Epithelial cell of proximal tubule (primary cell): ENCODE results near the gene GMNN. TPM values are rescaled to one million over a fixed set of nuclear protein-coding genes. Genes with fewer than 3 reads are reported as not detected.
"Not testable (repeated sequence)": the region's sequence is repeated elsewhere in the genome, so short reads cannot be mapped to it uniquely, and the experiment has no call there.

ENCODE experiments used
- DNase-seq: peaks from one replicate; pipeline ENCODE4 v3.0.0-alpha.2; 2011; ENCODE audit warnings: low read depth
- H3K4me3 ChIP-seq: 2 replicates; pipeline ENCODE4 v1.5.1; 2011; ENCODE audit warnings: low read depth, mild to moderate bottlenecking, low read length
- total RNA-seq: library from RNA; depleted of rRNA; stranded (reverse); fragments of >200 nt; gene quantifications from 2 replicates; pipeline ENCODE4 v1.2.3, GENCODE V29; 2015
- TF ChIP-seq, protein P1 (sequence below): conservative IDR thresholded peaks from 2 replicates; pipeline ENCODE4 v1.5.1; 2012; ENCODE audit warnings: low read depth, mild to moderate bottlenecking, low read length

GMNN gene
- 65.3 and 88.4 TPM in 2 replicates for total RNA-seq

DNA sequence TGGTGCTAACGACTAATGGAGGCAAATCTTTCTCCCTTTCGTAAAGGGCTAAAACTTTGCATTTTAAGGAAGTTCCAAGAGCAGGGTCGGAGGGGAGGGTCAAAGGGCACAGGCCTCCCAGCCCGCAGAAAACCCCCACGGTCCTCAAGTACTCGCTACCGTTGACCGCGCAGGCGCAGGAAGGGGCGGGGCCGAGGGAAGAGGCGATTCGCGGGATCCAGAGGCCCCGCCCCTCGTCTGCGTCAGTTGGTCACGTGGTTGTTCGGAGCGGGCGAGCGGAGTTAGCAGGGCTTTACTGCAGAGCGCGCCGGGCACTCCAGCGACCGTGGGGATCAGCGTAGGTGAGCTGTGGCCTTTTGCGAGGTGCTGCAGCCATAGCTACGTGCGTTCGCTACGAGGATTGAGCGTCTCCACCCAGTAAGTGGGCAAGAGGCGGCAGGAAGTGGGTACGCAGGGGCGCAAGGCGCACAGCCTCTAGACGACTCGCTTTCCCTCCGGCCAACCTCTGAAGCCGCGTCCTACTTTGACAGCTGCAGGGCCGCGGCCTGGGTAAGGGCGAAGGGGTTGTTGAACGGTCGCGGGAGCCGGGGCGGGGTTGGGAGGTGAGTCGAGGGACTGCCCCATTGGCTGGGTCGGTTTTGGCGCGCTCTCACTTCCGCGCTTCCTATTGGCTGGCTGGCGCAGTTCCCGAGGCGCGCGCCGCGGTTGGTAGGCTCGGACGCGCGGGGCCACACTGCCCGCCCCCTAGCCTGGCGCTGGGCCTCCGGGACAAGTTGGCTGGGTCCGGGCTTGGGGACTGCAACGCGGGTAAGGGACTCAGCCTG, at the start of gene GMNN:
Gene GMNN (plus strand): TSS at position 242 of the 824 bp plus-strand sequence. CDS start 2,310 bp downstream, outside the sequence.
- TF ChIP-seq, protein P1, sequence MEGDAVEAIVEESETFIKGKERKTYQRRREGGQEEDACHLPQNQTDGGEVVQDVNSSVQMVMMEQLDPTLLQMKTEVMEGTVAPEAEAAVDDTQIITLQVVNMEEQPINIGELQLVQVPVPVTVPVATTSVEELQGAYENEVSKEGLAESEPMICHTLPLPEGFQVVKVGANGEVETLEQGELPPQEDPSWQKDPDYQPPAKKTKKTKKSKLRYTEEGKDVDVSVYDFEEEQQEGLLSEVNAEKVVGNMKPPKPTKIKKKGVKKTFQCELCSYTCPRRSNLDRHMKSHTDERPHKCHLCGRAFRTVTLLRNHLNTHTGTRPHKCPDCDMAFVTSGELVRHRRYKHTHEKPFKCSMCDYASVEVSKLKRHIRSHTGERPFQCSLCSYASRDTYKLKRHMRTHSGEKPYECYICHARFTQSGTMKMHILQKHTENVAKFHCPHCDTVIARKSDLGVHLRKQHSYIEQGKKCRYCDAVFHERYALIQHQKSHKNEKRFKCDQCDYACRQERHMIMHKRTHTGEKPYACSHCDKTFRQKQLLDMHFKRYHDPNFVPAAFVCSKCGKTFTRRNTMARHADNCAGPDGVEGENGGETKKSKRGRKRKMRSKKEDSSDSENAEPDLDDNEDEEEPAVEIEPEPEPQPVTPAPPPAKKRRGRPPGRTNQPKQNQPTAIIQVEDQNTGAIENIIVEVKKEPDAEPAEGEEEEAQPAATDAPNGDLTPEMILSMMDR, result no peak
- peak within 1 kb of the TSS; percentile 68 for H3K4me3 ChIP-seq
- DNase-seq, result no peak

DNA sequence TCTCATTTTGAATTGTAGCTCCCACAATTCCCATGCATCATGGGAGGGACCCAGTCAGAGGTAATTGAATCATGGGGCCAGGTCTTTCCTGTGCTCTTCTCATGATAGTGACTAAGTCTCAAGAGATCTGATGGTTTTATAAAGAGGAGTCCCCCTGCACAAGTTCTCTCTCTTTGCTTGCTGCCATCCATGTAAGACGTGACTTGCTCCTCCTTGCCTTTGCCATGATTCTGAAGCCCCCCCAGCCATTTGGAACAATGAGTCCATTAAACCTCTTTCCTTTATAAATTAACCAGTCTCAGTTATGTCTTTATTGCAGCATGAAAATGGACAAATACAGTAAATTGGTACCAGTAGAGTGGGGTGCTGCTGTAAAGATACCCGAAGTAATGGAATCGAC, 44.1 kb upstream of the GMNN start:
- not testable (repeated sequence) for DNase-seq, H3K4me3 ChIP-seq

DNA sequence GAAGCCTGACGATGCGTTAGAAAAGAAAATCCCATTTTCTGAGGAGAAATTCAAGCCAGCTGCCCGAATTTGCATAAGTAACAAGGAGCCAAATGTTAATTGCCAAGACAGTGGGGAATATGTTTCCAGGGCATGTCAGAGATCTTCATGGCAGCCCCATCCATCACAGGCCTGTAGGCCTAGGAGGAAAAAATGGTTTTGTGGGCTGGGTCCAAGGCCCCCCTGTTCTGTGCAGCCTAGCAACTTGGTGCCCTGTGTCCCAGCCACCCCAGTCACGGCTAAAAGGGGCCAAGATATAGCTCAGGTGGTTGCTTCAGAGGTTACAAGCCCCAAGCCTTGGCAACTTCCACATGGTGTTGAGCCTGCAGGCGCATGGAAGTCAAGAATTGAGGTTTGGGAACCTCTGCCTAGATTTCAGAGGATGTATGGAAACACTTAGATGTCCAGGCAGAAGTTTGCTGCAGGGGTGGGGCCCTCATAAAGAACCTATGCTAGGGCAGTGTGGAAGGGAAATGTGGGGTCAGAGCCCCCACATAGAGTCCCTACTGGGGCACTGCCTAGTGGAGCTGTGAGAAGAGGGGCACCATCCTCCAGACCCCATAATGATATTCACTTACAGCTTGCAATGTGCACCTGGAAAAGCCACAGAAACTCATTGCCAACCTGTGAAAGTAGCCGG, 43.1 kb upstream of the GMNN start:
- not testable (repeated sequence) for H3K4me3 ChIP-seq, DNase-seq

DNA sequence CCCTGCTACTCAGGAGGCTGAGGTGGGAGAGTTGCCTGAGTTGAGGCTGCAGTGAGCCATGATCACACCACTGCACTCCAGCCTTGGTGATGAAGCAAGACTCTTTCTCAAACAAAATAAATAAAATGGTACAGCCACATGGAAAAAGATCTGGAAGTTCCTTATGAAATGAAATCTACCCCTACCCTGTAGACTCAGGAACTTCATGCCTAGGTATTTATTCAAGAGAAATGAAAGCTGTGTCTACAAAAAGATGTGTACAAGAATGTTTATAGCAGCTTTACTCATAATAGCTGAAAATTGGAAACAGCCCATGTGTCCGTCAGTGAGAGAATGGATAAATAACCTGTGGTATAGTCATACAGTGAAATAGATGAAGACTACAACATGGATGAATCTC, 40.6 kb upstream of the GMNN start:
- no peak overlapping the region for H3K4me3 ChIP-seq
- TF ChIP-seq, protein P1, result no peak
- DNase-seq, result no peak

DNA sequence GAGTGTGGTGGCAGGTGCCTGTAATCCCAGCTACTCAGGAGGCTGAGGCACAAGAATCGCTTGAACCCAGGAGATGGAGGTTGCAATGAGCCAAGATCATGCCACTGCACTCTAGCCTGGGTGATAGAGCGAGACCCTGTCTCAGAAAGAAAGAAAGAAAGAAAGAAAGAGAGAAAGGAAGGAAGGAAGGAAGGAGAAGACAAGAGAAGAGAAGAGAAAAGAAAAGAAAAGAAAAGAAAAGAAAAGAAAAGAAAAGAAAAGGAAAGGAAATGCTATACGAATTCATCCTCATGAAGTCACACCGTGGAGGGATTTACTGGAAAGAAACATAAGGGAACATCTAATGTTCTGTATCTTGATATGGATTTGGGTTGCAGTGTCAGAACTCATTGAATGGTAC, 40.0 kb upstream of the GMNN start:
- H3K4me3 ChIP-seq, DNase-seq: not testable (repeated sequence)

DNA sequence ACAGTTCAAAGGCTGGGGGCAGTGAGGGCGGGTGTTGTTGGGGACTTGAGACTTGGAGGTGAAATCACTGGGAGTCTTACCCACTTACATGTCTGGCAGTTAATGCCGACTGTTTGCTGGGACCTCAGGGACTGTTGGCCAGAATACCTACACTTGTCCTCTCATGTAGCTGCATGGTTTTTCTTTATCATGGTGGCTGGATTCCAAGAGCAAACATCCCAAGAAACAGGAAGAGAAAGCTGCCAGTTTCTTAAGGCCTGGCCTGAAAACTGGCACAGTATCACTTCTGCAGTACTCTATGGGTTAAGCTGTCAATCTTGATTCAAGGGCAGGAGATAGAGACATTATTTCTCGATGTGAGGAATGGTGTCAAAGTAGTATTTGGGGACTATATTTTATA, 36.0 kb upstream of the GMNN start:
- no peak for DNase-seq
- TF ChIP-seq, protein P1, result no peak
- no peak overlapping the region for H3K4me3 ChIP-seq

DNA sequence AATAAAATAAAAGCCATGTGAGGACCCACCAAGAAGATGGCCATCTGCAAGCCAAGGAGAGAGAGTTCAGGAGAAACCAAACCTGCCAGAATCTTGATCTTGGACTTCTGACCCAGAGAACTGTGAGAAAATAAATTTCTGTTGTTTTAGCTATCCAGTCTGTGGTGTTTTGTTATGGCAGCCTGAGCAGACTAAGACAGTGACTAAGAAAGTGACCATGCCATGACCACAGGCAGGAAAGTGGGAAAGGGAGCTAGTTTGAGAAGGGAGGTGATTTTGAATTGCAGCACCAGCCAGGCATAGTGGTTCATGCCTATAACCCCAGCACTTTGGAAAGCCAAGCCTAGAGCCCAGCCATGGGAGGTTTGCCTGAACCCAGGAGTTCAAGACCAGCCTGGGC, 33.9 kb upstream of the GMNN start:
- TF ChIP-seq, protein P1, result no peak
- H3K4me3 ChIP-seq, result no peak overlapping the region
- no peak for DNase-seq

DNA sequence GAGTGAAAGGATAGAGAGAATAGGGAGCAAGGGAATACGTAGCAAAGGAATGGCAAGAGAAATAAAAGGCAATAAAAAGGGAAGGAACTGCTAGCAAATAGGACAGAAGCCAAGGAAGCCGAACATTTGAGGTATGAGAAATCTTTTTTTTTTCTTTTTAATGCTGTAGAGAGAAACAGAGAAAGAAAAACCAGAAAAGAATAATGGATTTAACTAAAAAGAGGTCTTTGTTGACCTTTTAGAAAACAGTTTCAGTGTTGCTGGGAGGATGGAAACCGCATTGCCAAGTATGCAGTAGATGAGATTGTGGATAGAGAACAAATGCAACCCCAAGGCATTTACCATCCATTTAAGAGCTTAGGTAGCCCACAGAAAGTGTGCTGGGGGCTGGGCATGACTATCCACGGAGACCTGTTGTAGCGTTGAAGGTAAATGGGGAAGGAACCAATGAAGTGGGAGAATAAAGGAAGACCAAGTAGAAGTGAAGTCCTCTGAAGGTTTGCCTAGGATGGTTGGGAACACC, 32.5 kb upstream of the GMNN start:
- no peak overlapping the region for H3K4me3 ChIP-seq
- DNase-seq, result no peak
- TF ChIP-seq, protein P1, result no peak
